Gastroesophageal sphincter (tissue), 4 donors: ENCODE data around the gene ABCA4. TPM values are rescaled to one million over a fixed set of nuclear protein-coding genes. Genes with fewer than 3 reads are reported as not detected.

Source experiments
- ATAC-seq: fragments of 150-250 bp; one replicate; pipeline ENCODE4 v1.9.1; 2016; ENCODE audit warnings: mild to moderate bottlenecking, moderate library complexity
- H3K27ac ChIP-seq, 4 donors: fragments of 200-600 bp; sonication (generic) in 3 of 4; 1 replicate in 3 of 4; 2 replicates in 1 of 4; pipeline ENCODE4 v1.5.1; 2016 to 2019
- H3K27me3 ChIP-seq: fragments of 200-600 bp; sonication (generic); one replicate; pipeline ENCODE4 v1.5.1; 2019
- H3K36me3 ChIP-seq, 2 donors: fragments of 200-600 bp; sonication (generic); one replicate each; pipeline ENCODE4 v1.5.1; 2019; ENCODE audit warnings: control low read depth in 1 of 2
- H3K4me1 ChIP-seq, 3 donors: fragments of 200-600 bp; sonication (generic); 1 replicate in 2 of 3; 2 replicates in 1 of 3; pipeline ENCODE4 v1.5.1; 2016 to 2019; ENCODE audit warnings: control low read depth in 2 of 3
- H3K4me3 ChIP-seq, 2 donors: fragments of 200-600 bp; sonication (generic); one replicate each; pipeline ENCODE4 v1.5.1; 2019; ENCODE audit warnings: mild to moderate bottlenecking in 1 of 2, moderate library complexity in 1 of 2
- H3K9me3 ChIP-seq, 3 donors: fragments of 200-600 bp; sonication (generic); one replicate each; pipeline ENCODE4 v1.5.1; 2017 to 2019; ENCODE audit warnings: control low read depth in 2 of 3
- CTCF ChIP-seq, 4 experiments: fragments of 200-600 bp in 2 of 4; fragments of 450-650 bp in 2 of 4; sonication (generic) in 1 of 4; IDR thresholded peaks; one replicate each; pipeline ENCODE4 v1.5.1; 2017 to 2019; ENCODE audit warnings: antibody characterized with exemption in 4 of 4, mild to moderate bottlenecking in 2 of 4, moderate library complexity in 2 of 4
- EP300 ChIP-seq: sonication (generic); formaldehyde crosslinking; IDR thresholded peaks from one replicate; pipeline ENCODE4 v1.6.1; 2017; ENCODE audit warnings: antibody characterized with exemption, mild to moderate bottlenecking
- POLR2A ChIP-seq, 2 donors: fragments of 450-650 bp; IDR thresholded peaks; one replicate each; pipeline ENCODE4 v1.6.1; 2017; ENCODE audit warnings: antibody characterized with exemption in 2 of 2, mild to moderate bottlenecking in 2 of 2, moderate library complexity in 1 of 2
- POLR2AphosphoS5 ChIP-seq: sonication (generic); formaldehyde crosslinking; IDR thresholded peaks from one replicate; pipeline ENCODE4 v1.6.1; 2017; ENCODE audit warnings: antibody characterized with exemption
- WGBS, 2 donors: methylation state at CpG; one replicate each; pipeline ENCODE4 v1.1.5; 2018; ENCODE audit warnings: low coverage in 1 of 2; 5-methylcytosine and 5-hydroxymethylcytosine counted together
- total RNA-seq, 4 donors: library from RNA; depleted of rRNA; stranded (reverse); fragments of >200 nt; gene quantifications; one replicate each; pipeline ENCODE4 v1.1.0, GENCODE V29; 2016

Gene ABCA4
- total RNA-seq, 4 donors from 2014 or later, result 0.19 to 0.27 TPM; not detected in 2

- peak; percentile 26 for ATAC-seq
- H3K27ac ChIP-seq, result peak overlapping the region in 3 of 4 donors; percentile 12 to 38 (median 18)
- H3K4me3 ChIP-seq, result no peak overlapping the region
- H3K36me3 ChIP-seq, result no peaks in the 10 kb centered on the region
- WGBS, 2 donors, result 0 to 11% methylated on average over 3 of the region's 4 CpGs
- TF ChIP-seq POLR2AphosphoS5 (no peak), POLR2A (IDR thresholded peaks at IDR 0.05) (no peak), EP300 (no peak), CTCF (IDR thresholded peaks at IDR 0.05) (peak; percentile 43 to 81 (median 46))
- no peaks in the 10 kb centered on the region for H3K27me3 ChIP-seq
- peaks cover 0 to 8% (median 0%) of the 10 kb centered on the region in 3 donors for H3K4me1 ChIP-seq
- H3K9me3 ChIP-seq, result no peaks in the 10 kb centered on the region
Observed at GRCh38 chr1:94039514-94039870, 81.5 kb downstream of the ABCA4 start.

DNA sequence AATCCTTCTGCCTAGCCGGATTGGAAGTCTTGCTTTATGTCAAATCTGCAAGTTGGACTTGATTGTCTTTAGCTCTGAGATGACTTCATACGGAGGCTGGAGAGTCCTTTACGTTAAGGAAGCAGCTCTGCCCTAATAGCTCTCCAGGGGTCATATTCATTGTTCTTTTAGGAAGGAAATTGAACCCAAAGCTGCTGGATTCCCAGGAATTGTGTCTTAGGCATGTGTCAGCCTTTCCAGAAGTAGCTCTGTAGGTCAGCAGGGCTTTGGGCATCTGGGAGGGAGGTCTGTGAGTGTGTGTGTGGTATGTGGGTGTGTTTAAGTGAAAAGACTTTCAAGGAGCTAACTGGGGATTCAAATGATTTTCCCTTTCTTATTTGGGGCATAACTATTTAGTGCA is 82.4 kb downstream of the ABCA4 start:
- H3K27me3 ChIP-seq, result no peaks in the 10 kb centered on the region
- 72 to 83% methylated on average over 1 to 2 of the region's 3 CpGs for WGBS, 2 donors
- no peaks in the 10 kb centered on the region for H3K36me3 ChIP-seq
- ATAC-seq, result no peak
- no peaks in the 10 kb centered on the region for H3K9me3 ChIP-seq
- peaks cover 0 to 7% (median 0%) of the 10 kb centered on the region in 3 donors for H3K4me1 ChIP-seq
- TF ChIP-seq CTCF (IDR thresholded peaks at IDR 0.05) (no peak), POLR2AphosphoS5 (peak; percentile 17)
- H3K27ac ChIP-seq, result peak overlapping the region in 2 of 4 donors; percentile 20 to 38
- H3K4me3 ChIP-seq, result no peak overlapping the region

- peak overlapping the region in 2 of 4 donors; percentile 20 to 30 for H3K27ac ChIP-seq
- no peaks in the 10 kb centered on the region for H3K9me3 ChIP-seq
- H3K4me3 ChIP-seq, result no peak overlapping the region
- ATAC-seq, result no peak
- H3K27me3 ChIP-seq, result no peaks in the 10 kb centered on the region
- WGBS, 2 donors, result 81 to 83% methylated on average over 4 to 5 of the region's 9 CpGs
- peaks cover 0 to 7% (median 0%) of the 10 kb centered on the region in 3 donors for H3K4me1 ChIP-seq
- TF ChIP-seq CTCF (IDR thresholded peaks at IDR 0.05) (no peak), POLR2A (IDR thresholded peaks at IDR 0.05) (no peak), POLR2AphosphoS5 (no peak), EP300 (no peak)
- H3K36me3 ChIP-seq, result no peaks in the 10 kb centered on the region
Observed at GRCh38 chr1:94037392-94038229, 83.3 kb downstream of the ABCA4 start.

- TF ChIP-seq POLR2AphosphoS5 (no peak), POLR2A (IDR thresholded peaks at IDR 0.05) (no peak), CTCF (IDR thresholded peaks at IDR 0.05) (no peak), EP300 (no peak)
- peak overlapping the region in 3 of 4 donors; percentile 17 to 40 (median 26) for H3K27ac ChIP-seq
- 35 to 48% methylated on average over 4 to 6 of the region's 6 CpGs for WGBS, 2 donors
Observed at GRCh38 chr1:94036730-94037129, 84.2 kb downstream of the ABCA4 start.

DNA sequence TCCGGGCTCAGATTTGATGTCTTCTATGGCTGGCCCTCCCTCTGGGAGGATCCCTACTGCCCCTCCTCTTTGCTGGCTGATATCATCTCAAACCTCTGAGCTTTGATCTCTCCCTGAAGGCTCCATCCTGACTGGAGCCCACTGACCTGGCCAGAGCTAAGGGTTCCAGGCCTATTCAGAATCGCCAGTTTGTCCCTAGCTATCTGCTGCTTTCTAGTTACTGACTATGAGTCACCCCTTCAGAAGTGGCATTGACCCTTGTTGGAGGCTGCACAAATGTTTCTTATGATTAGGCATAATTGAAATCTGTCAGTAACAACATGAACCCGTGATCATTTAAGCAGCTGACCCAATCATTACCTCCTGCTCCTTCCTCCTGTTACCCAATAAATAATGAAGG is 87.1 kb downstream of the ABCA4 start:
- WGBS, 2 donors, result 57 to 67% methylated on average over 1 of the region's 3 CpGs

More at GRCh38 chr1:94036730-94037129, 84.2 kb downstream of the ABCA4 start:
- Histone ChIP-seq H3K9me3 (no peaks in the 10 kb centered on the region), H3K4me3 (no peak overlapping the region), H3K36me3 (no peaks in the 10 kb centered on the region), H3K4me1 (peaks cover 0 to 7% (median 0%) of the 10 kb centered on the region in 3 donors), H3K27me3 (no peaks in the 10 kb centered on the region)
- peak; percentile 39 for ATAC-seq

More for the DNA sequence above, 87.1 kb downstream of the ABCA4 start:
- no peaks in the 10 kb centered on the region for H3K36me3 ChIP-seq
- no peak for ATAC-seq
- no peak for TF ChIP-seq POLR2A (IDR thresholded peaks at IDR 0.05)
- no peak for TF ChIP-seq POLR2AphosphoS5
- no peak for TF ChIP-seq CTCF (IDR thresholded peaks at IDR 0.05)
- no peaks in the 10 kb centered on the region for H3K27me3 ChIP-seq
- H3K4me3 ChIP-seq, result no peak overlapping the region
- peaks cover 0 to under 1% (median 0%) of the 10 kb centered on the region in 3 donors for H3K4me1 ChIP-seq
- no peaks in the 10 kb centered on the region for H3K9me3 ChIP-seq
- H3K27ac ChIP-seq, result no peak overlapping the region
